HG03442 (cell line): ENCODE data around the gene CCNDBP1.
"Not testable (repeated sequence)": the region's sequence is repeated elsewhere in the genome, so short reads cannot be mapped to it uniquely, and the experiment has no call there.

Experiments
- ATAC-seq: cut with Tn5 transposase; IDR thresholded peaks from one replicate; pipeline ENCODE4 v1.9.1; 2021; ENCODE audit warnings: mild to moderate bottlenecking, moderate library complexity; ENCODE audit not compliant: unreplicated experiment

CCNDBP1 gene

GRCh38 chr15:43214169-43214568, 29.0 kb downstream of the CCNDBP1 start:
- no peak for ATAC-seq

GRCh38 chr15:43214592-43215295, 29.5 kb downstream of the CCNDBP1 start:
- ATAC-seq: no peak

DNA sequence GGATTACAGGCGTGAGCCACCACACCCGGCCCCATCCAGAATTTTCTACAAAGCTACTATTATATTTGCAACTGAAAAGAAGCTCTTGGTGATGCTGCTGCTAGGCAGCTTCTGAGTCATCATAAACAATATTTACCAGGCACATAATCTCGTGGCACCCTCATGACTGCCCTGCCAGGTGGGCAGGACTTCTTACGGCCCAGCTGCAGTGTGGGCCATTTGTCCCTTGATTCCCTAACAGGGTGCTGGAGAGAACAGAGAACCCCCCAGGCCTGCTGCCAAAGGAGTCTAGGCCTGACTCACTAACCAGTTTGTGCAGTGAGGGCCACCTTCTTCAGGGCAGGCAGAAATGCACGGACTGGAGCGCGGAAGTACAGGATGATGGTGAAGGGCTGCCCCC, 30.8 kb downstream of the CCNDBP1 start:
- no peak for ATAC-seq

DNA sequence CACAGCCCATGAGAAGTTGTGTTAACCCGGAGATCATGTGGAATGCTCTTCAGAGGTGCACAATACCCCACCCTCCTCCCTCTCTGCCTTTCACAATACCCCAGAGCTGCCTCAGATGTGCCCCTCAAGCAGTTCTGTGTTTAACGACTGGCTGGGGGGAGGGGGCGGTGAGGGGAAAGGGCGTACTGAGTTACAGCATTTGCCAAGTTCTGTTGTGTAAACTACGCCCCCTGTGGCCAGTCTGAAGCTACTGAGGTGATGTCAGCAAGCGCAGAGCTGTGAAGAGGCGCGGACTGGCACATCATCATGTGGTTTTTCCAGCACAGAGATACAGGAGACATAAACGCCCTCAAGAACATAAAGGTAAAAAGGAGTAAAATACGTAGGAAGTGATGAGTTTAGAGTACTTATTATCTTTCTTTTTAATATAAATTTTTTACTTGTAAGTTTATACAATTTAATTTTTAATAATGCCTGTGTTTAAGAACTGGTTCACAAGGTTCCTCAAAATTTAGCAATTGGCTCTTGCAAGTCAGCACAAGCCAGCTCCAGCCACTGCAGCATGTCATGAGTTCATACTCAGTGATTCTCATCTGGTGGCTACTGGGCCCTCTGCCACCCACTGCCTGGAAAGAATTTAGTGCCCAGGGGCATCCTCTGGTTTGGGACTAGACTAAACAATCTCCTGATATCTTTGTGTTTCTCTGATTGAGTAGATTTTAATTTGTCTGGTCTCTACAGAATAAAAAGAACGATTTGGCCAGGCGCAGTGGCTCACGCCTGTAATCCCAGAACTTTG, 33.9 kb downstream of the CCNDBP1 start:
- ATAC-seq: no peak

DNA sequence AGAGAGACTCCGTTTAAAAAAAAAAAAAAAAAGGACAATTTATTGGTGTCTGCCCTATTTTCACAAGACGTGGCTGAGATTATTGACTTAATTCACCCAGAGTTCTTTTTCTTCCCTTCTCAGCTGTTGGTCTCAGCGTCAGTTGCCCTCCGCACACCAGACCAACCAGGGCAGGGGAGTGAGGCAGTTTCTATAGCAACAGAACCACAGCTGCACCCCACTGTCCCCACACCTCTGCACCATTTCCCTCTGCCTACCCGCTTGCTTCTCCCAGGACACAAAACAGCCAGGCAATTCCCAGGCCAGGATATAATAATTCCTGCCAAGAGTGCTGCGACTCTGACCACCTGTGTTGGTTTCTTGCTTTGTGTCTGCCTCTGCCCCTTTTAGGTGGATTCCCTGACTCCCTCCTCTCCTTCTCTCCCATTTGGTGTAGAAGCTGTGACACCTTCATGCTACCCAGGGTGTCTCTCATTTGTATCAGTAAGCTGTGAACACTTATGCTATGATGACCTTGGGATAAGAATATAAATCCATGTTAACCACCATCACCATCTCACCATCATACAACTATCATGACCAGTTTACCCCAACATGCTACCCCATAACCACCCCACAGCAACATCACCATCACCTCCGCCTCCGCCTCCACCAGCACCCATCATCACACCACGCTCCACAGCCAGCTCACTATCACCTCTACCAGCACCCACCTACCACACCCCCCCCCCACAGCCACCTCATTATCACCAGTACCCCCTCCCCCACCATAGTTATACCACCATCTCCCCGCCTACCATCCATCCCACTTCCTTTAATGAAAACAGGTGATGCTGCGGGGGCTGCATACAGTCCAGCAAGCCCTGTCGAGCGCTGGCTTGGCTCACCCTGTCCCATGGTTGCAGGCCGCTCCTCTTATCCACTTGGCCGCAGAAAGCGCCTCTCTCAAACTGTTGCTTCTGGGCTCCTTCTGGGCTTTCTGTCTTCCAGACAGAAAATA, 35.0 kb downstream of the CCNDBP1 start:
- no peak for ATAC-seq

DNA sequence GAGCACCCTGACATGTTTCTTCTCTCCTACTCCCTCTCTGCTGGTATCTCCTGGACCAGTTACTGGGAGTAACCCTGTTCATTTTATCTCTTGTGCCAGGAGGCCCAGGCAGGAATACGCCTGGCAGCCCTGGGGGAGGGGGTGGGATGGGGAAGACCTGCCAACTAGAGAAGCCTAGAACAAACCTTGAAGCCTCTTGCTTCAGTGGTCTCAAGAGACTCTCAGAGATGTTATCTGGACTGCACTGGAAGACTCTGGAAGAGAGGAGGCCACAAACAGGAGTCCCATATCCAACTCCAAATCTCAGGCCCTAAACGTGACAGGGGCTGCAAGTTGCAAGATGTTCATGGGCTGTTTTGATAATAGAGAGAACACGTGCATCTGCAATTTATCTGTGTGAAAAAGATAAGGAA, 35.8 kb downstream of the CCNDBP1 start, which contains the start of gene EPB42:
Gene EPB42 (minus strand): TSS at position 28 of the 413 bp plus-strand sequence. CDS start 193 bp downstream, outside the sequence.
- ATAC-seq: no peak

DNA sequence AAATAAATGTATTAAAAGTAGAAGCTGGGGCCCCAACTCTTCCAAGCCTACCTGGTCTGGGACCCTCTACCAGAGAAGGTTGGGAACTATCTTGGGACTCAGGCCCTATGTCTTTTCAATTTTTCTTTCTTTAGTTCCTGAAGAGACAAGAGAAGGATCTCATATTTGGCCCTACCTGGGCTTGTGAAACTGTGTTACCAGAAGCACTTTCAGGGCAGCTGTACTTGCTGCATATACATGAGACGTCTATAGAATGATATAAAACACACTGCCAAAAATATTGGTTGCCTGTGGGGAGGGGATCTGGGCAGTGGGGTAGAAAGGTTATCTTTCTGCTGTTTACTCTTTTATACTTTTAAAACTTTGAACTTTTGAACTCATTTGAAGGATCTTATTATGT, 36.2 kb downstream of the CCNDBP1 start:
- no peak for ATAC-seq

DNA sequence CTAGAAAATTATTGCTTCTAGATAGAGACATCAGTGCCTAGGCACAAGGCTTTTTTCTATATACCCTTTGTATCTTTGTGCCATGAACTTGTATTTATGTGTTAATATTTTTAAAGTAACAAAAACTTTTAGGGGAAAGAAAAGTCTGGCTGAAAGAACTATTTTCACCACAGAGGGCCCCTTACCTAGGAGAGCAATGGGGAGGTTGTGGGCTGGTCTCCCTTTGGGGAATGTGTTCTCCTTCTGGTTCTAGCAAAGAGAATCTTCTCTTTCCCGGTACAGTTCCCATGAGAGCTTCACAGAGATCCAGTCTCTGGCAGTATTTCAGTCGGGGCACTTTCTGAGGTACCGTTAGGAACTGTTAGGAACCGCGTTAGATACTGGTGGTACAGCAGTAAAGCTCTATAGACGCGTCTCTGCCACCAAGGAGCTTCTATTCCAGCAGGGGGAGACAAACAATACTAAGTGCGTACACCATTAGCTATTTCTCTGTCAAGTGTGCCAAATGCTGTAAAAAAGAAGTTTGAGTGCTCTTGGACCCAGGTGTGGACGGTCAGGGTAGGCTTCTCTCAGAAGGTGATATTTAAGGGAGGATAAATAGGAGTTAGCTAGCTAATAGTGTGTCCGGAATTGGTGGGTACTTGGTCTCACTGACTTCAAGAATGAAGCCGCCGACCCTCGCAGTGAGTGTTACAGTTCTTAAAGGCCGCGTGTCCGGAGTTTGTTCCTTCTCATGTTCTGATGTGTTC, 40.2 kb downstream of the CCNDBP1 start:
- ATAC-seq: no peak

- not testable (repeated sequence) for ATAC-seq
Observed at GRCh38 chr15:43225950-43226255, 40.7 kb downstream of the CCNDBP1 start.

DNA sequence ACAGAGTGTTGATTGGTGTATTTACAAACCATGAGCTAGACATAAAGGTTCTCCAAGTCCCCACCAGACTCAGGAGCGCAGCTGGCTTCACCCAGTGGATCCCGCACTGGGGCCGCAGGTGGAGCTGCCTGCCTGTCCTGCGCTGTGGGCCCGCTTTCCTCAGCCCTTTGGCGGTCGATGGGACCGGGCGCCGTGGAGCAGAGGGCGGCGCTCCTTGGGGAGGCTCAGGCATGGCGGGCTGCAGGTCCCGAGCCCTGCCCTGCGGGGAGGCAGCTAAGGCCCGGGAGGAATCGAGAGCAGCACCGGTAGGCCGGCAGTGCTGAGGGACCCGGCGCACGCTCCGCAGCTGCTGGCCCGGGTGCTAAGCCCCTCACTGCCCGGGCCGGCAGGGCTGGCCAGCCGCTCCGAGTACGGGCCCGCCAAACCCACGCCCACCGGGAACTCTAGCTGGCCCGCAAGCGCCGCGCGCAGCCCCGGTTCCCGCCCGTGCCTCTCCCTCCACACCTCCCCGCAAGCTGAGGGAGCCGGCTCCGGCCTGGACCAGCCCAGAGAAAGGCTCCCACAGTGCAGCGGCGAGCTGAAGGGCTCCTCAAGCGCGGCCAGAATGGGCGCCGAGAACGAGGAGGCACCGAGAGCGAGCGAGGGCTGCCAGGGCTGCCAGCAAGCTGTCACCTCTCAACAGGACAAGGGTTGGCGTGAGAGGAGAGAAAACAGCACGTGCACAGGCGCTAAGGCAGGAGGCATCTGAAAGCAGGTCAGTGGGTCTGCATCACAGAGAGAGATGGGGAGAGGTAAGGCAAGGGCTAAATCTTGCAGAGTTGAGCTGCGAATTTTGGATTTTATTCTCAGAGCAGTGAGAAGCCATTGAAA, 41.5 kb downstream of the CCNDBP1 start:
- ATAC-seq: no peak

GRCh38 chr15:43229977-43230376, 44.8 kb downstream of the CCNDBP1 start:
- no peak for ATAC-seq

- ATAC-seq: no peak
Observed at GRCh38 chr15:43230640-43231115, 45.5 kb downstream of the CCNDBP1 start.

DNA sequence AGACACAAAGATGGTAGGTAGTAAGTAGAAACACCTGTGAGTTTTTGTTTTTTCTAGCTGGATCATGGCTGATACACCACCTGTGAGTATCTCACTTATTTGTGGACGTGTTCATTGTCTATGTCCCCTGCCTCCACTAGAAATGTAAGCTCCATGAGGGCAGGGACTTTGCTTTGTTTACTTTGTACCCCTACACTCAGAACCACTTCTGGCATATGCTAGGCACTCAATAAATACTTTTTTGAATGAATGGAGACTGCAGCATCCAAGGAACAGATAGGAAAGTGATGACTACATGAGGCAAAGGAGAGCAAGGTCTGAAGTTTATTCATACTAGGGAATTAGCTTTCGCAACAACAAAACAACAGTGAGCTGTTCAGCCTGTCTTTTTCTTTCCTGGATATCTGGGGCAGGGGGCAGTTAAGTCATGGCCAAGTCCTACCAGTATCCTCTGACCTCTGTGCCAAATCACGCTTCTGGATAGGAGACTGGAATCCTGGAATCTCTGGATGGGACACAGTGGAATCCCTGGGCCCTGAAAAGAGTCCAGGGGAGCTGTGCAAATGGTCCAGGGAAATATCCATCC, 47.2 kb downstream of the CCNDBP1 start:
- no peak for ATAC-seq

- ATAC-seq: no peak
Observed at GRCh38 chr15:43235536-43235935, 50.3 kb downstream of the CCNDBP1 start.

DNA sequence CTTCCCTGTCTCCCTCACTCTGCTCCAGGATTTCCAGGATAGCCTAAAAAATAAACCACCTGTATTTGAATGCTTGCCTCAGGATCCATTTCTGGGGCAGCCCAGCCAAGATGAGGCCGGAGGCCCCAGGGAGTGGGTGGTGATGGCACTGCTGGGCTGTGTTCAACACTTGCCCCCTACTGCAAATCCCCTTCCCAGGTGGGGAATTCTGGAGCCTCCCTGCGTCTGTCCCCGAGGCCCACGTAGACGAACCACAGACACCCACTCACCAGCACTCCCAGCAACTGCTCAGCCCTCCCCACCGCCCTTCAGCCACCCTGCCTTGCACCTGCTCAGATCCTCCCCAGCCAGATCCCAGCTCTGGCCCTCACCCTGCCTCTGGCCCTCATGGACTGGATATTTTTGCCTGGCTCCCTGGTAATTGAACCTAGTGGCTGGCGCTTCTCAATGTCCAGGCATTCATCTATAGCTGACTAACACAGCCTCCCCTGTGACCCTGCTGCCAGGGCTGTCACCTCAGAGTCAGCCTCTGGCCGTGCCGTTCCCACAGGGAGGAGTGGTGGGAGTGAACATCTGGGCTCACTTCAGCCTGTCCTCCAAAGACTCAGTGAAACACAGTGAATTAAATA, 52.8 kb downstream of the CCNDBP1 start:
- ATAC-seq: no peak

DNA sequence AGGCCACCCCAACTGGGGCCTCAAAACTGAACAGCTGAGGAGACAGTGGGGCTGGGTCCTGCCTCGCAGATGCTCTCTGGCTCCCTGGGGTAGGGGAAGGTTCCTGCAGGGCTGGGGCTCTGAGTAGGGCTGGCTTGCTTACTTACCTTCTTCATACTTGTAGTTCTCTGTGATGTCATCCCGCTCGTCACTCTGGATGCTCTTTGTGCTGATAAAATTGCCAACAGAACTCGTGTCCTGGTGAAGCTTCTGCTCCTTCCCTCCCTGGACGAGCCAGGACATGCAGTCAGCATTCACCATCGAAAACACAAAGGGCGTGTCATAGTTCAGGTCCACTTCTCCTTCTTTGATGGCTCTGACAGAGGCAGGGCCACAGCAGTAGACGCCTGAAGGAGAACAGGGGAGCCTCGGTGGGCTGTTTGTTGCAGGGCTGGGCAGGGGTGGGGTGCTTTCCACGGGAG, 53.5 kb downstream of the CCNDBP1 start:
- ATAC-seq: no peak

GRCh38 chr15:43239732-43240491, 54.7 kb downstream of the CCNDBP1 start:
- ATAC-seq: peak; percentile 58

- ATAC-seq: no peak
Observed at GRCh38 chr15:43241100-43241499, 55.9 kb downstream of the CCNDBP1 start.
